Neural cell (in vitro differentiated cells): ENCODE measurements around the gene MEP1A. TPM values are rescaled to one million over a fixed set of nuclear protein-coding genes. Genes with fewer than 3 reads are reported as not detected.

Source experiments
- H2AFZ ChIP-seq: fragments of 200-600, 300-800 bp; sonication (generic), shearing (Covaris generic); 2 replicates; pipeline ENCODE4 v1.6.0; 2014; ENCODE audit warnings: low read depth, mild to moderate bottlenecking, antibody characterized with exemption, low read length, moderate library complexity
- H3F3A ChIP-seq: fragments of 200-600 bp; shearing (Covaris generic); 2 replicates; pipeline ENCODE4 v1.6.1; 2016; ENCODE audit warnings: mild to moderate bottlenecking, moderate library complexity, mixed read lengths, antibody characterized with exemption, low read length; ENCODE audit not compliant: insufficient read depth, poor library complexity, severe bottlenecking
- H3K27ac ChIP-seq: fragments of 200-600, 300-800 bp; sonication (generic), shearing (Covaris generic); 2 replicates; pipeline ENCODE4 v1.5.1; 2014; ENCODE audit warnings: mild to moderate bottlenecking, low read length, moderate library complexity
- H3K27me3 ChIP-seq: fragments of 300-800, 200-600 bp; sonication (generic), shearing (Covaris generic); 2 replicates; pipeline ENCODE4 v1.6.0; 2014; ENCODE audit warnings: mild to moderate bottlenecking, low read depth, low read length, moderate library complexity; ENCODE audit not compliant: insufficient read depth
- H3K36me3 ChIP-seq: fragments of 300-800, 200-600 bp; sonication (generic), shearing (Covaris generic); 2 replicates; pipeline ENCODE4 v1.5.1; 2014; ENCODE audit warnings: mild to moderate bottlenecking, antibody characterized with exemption, low read length, moderate library complexity; ENCODE audit not compliant: insufficient read depth
- H3K4me2 ChIP-seq: fragments of 300-800, 200-600 bp; sonication (generic), shearing (Covaris generic); 2 replicates; pipeline ENCODE4 v1.6.0; 2014; ENCODE audit warnings: mild to moderate bottlenecking, low read length
- H3K4me3 ChIP-seq: fragments of 300-800, 200-600 bp; sonication (generic), shearing (Covaris generic); 2 replicates; pipeline ENCODE4 v1.5.1; 2014; ENCODE audit warnings: mild to moderate bottlenecking, low read length, moderate library complexity
- H3K79me2 ChIP-seq: fragments of 200-600 bp; shearing (Covaris generic); replicated peaks from 2 replicates; pipeline ENCODE4 v1.6.0; 2014; ENCODE audit warnings: mild to moderate bottlenecking, low read length, moderate library complexity; ENCODE audit not compliant: insufficient read depth
- H3K9ac ChIP-seq: fragments of 300-800, 200-600 bp; sonication (generic), shearing (Covaris generic); 2 replicates; pipeline ENCODE4 v1.6.1; 2016; ENCODE audit warnings: mild to moderate bottlenecking, low read length, mixed read lengths
- H3K9me2 ChIP-seq: fragments of 200-600 bp; shearing (Covaris generic); 2 replicates; pipeline ENCODE4 v1.6.1; 2016; ENCODE audit warnings: mild to moderate bottlenecking, low read length, mixed read lengths; ENCODE audit not compliant: insufficient read depth
- H3K9me3 ChIP-seq: fragments of 200-600, 300-800 bp; sonication (generic), shearing (Covaris generic); 2 replicates; pipeline ENCODE4 v1.6.1; 2016; ENCODE audit warnings: mild to moderate bottlenecking, mixed run types, low read length, moderate library complexity, mixed read lengths
- H4K20me1 ChIP-seq: fragments of 200-600 bp; shearing (Covaris generic); 2 replicates; pipeline ENCODE4 v1.6.1; 2016; ENCODE audit warnings: mild to moderate bottlenecking, mixed run types; ENCODE audit not compliant: insufficient read depth
- CTCF ChIP-seq: fragments of 450-650 bp; IDR thresholded peaks from 2 replicates; pipeline ENCODE4 v1.5.1; 2014; ENCODE audit warnings: antibody characterized with exemption, mild to moderate bottlenecking, moderate library complexity; ENCODE audit not compliant: poor library complexity, severe bottlenecking
- EP300 ChIP-seq: fragments of 450-650 bp; conservative IDR thresholded peaks from 2 replicates; pipeline ENCODE4 v1.6.1; 2014; ENCODE audit warnings: antibody characterized with exemption, mild to moderate bottlenecking, moderate library complexity; ENCODE audit not compliant: poor library complexity, severe bottlenecking
- EZH2 ChIP-seq: fragments of 200-600, 300-800 bp; shearing (Covaris generic), sonication (generic); IDR thresholded peaks from 2 replicates; pipeline ENCODE4 v1.6.1; 2014; ENCODE audit warnings: antibody characterized with exemption, low read length, borderline replicate concordance, mild to moderate bottlenecking; ENCODE audit not compliant: insufficient read depth, poor library complexity, severe bottlenecking
- MXI1 ChIP-seq: fragments of 450-650 bp; conservative IDR thresholded peaks from 2 replicates; pipeline ENCODE4 v1.6.1; 2014; ENCODE audit warnings: antibody characterized with exemption, mild to moderate bottlenecking; ENCODE audit not compliant: poor library complexity, severe bottlenecking
- POLR2AphosphoS5 ChIP-seq: IDR thresholded peaks from 2 replicates; pipeline ENCODE4 v1.6.1; 2012
- RAD21 ChIP-seq: fragments of 450-650 bp; conservative IDR thresholded peaks from 2 replicates; pipeline ENCODE4 v1.6.1; 2014; ENCODE audit warnings: antibody characterized with exemption, mild to moderate bottlenecking, moderate library complexity
- SMC3 ChIP-seq: fragments of 450-650 bp; conservative IDR thresholded peaks from 2 replicates; pipeline ENCODE4 v1.6.1; 2014; ENCODE audit warnings: antibody characterized with exemption, mild to moderate bottlenecking, moderate library complexity; ENCODE audit not compliant: poor library complexity
- polyA plus RNA-seq: library from polyadenylated mRNA; depleted of rRNA; stranded (reverse); fragments of >200 nt; gene quantifications from 2 replicates; pipeline ENCODE4 v1.2.3, GENCODE V29; 2014
- TF ChIP-seq, protein P1 (sequence below): IDR thresholded peaks from 2 replicates; pipeline ENCODE4 v1.6.1; 2012; ENCODE audit warnings: borderline replicate concordance

The MEP1A gene
- polyA plus RNA-seq, 1 donor from 2014 or later: not detected

- Histone ChIP-seq H3K36me3 (no peaks in the 10 kb centered on the region), H3K4me2 (no peak overlapping the region), H3K9ac (no peak overlapping the region), H3F3A (no peaks in the 10 kb centered on the region), H3K27me3 (no peaks in the 10 kb centered on the region), H3K9me3 (no peaks in the 10 kb centered on the region), H3K27ac (no peak overlapping the region), H3K79me2 (no peaks in the 10 kb centered on the region), H3K4me3 (no peak overlapping the region), H4K20me1 (no peaks in the 10 kb centered on the region), H3K9me2 (no peaks in the 10 kb centered on the region), H2AFZ (no peak overlapping the region)
- peak; percentile 81 for TF ChIP-seq CTCF
- no peak for TF ChIP-seq MXI1
- TF ChIP-seq SMC3: peak; percentile 91
- TF ChIP-seq RAD21: peak; percentile 76
These were observed 11.5 kb upstream of the MEP1A start for GRCh38 chr6:46781478-46782378.

- no peak overlapping the region for H3K4me3 ChIP-seq
- H3K9me2 ChIP-seq: no peaks in the 10 kb centered on the region
- no peak overlapping the region for H3K9ac ChIP-seq
- H3K27ac ChIP-seq: no peak overlapping the region
- no peaks in the 10 kb centered on the region for H3F3A ChIP-seq
- H3K27me3 ChIP-seq: no peaks in the 10 kb centered on the region
- no peaks in the 10 kb centered on the region for H4K20me1 ChIP-seq
- no peaks in the 10 kb centered on the region for H3K36me3 ChIP-seq
- no peaks in the 10 kb centered on the region for H3K79me2 ChIP-seq
- H2AFZ ChIP-seq: no peak overlapping the region
- H3K9me3 ChIP-seq: no peaks in the 10 kb centered on the region
- no peak overlapping the region for H3K4me2 ChIP-seq
- TF ChIP-seq EP300 (no peak), POLR2AphosphoS5 (no peak), CTCF (no peak), EZH2 (no peak)
- TF ChIP-seq, protein P1, sequence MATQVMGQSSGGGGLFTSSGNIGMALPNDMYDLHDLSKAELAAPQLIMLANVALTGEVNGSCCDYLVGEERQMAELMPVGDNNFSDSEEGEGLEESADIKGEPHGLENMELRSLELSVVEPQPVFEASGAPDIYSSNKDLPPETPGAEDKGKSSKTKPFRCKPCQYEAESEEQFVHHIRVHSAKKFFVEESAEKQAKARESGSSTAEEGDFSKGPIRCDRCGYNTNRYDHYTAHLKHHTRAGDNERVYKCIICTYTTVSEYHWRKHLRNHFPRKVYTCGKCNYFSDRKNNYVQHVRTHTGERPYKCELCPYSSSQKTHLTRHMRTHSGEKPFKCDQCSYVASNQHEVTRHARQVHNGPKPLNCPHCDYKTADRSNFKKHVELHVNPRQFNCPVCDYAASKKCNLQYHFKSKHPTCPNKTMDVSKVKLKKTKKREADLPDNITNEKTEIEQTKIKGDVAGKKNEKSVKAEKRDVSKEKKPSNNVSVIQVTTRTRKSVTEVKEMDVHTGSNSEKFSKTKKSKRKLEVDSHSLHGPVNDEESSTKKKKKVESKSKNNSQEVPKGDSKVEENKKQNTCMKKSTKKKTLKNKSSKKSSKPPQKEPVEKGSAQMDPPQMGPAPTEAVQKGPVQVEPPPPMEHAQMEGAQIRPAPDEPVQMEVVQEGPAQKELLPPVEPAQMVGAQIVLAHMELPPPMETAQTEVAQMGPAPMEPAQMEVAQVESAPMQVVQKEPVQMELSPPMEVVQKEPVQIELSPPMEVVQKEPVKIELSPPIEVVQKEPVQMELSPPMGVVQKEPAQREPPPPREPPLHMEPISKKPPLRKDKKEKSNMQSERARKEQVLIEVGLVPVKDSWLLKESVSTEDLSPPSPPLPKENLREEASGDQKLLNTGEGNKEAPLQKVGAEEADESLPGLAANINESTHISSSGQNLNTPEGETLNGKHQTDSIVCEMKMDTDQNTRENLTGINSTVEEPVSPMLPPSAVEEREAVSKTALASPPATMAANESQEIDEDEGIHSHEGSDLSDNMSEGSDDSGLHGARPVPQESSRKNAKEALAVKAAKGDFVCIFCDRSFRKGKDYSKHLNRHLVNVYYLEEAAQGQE: no peak
These were observed 8.7 kb upstream of the MEP1A start for GRCh38 chr6:46784535-46784934.
